Liver (tissue), 9 donors: ENCODE results near the gene CACTIN. TPM values are rescaled to one million over a fixed set of nuclear protein-coding genes. Genes with fewer than 3 reads are reported as not detected.

Experiments used
- DNase-seq: peaks from one replicate; pipeline ENCODE4 v3.0.0-alpha.2; 2017; ENCODE audit warnings: low spot score
- H3K27ac ChIP-seq, 2 donors: one replicate each; pipeline ENCODE4 v1.7.0; 2013; ENCODE audit warnings: inconsistent platforms in 2 of 2, low read length in 2 of 2, control low read depth in 1 of 2, low read depth in 1 of 2, mild to moderate bottlenecking in 1 of 2
- H3K27me3 ChIP-seq, 4 donors: one replicate each; pipeline versions ENCODE4 v1.6.1 to v1.7.0; 2013; ENCODE audit warnings: low read length in 3 of 4, inconsistent platforms in 1 of 4, mild to moderate bottlenecking in 1 of 4, moderate library complexity in 1 of 4; ENCODE audit not compliant: control insufficient read depth in 4 of 4, insufficient read depth in 4 of 4
- H3K36me3 ChIP-seq, 4 donors: one replicate each; pipeline versions ENCODE4 v1.6.1 to v1.7.0; 2013; ENCODE audit warnings: low read length in 3 of 4, mild to moderate bottlenecking in 3 of 4, low read depth in 1 of 4, moderate library complexity in 1 of 4; ENCODE audit not compliant: control insufficient read depth in 4 of 4, insufficient read depth in 3 of 4
- H3K4me1 ChIP-seq, 4 donors: one replicate each; pipeline versions ENCODE4 v1.6.1 to v1.7.0; 2013; ENCODE audit warnings: low read length in 3 of 4, mild to moderate bottlenecking in 3 of 4, moderate library complexity in 1 of 4; ENCODE audit not compliant: control insufficient read depth in 4 of 4, insufficient read depth in 4 of 4
- H3K4me3 ChIP-seq, 3 donors: one replicate each; pipeline versions ENCODE4 v1.6.1 to v1.7.0; 2013; ENCODE audit warnings: low read length in 3 of 3, control low read depth in 1 of 3, low read depth in 1 of 3, mild to moderate bottlenecking in 1 of 3
- H3K9ac ChIP-seq, 2 donors: one replicate each; pipeline ENCODE4 v1.7.0; 2013; ENCODE audit warnings: low read length in 2 of 2, mild to moderate bottlenecking in 2 of 2, moderate library complexity in 2 of 2, control low read depth in 1 of 2, low read depth in 1 of 2
- H3K9me3 ChIP-seq, 4 donors: one replicate each; pipeline versions ENCODE4 v1.6.1 to v1.7.0; 2013; ENCODE audit warnings: low read length in 3 of 4; ENCODE audit not compliant: control insufficient read depth in 4 of 4
- ATF3 ChIP-seq: IDR thresholded peaks from 2 replicates; pipeline ENCODE4 v1.6.1; 2016; ENCODE audit warnings: antibody characterized with exemption
- CTCF ChIP-seq: fragments of 150-350 bp; IDR thresholded peaks from 2 replicates; pipeline ENCODE4 v1.5.1; 2017; ENCODE audit warnings: improper control_type of control experiment, low read depth, low read length; ENCODE audit not compliant: missing input control
- EGR1 ChIP-seq, 2 donors: IDR thresholded peaks; 2 replicates each; pipeline ENCODE4 v1.6.1; 2016 to 2018; ENCODE audit warnings: antibody characterized with exemption in 2 of 2, low read depth in 2 of 2
- FOXA1 ChIP-seq: IDR thresholded peaks from 2 replicates; pipeline ENCODE4 v1.6.1; 2016; ENCODE audit warnings: antibody characterized with exemption
- FOXA2 ChIP-seq: IDR thresholded peaks from 2 replicates; pipeline ENCODE4 v1.6.1; 2016; ENCODE audit warnings: antibody characterized with exemption
- GABPA ChIP-seq, 2 donors: IDR thresholded peaks in 1 of 2; conservative IDR thresholded peaks in 1 of 2; 2 replicates each; pipeline ENCODE4 v1.6.1; 2016; ENCODE audit warnings: antibody characterized with exemption in 2 of 2, mild to moderate bottlenecking in 1 of 2, moderate library complexity in 1 of 2
- HNF4A ChIP-seq, 2 donors: conservative IDR thresholded peaks; 2 replicates each; pipeline ENCODE4 v1.6.1; 2016; ENCODE audit warnings: antibody characterized with exemption in 2 of 2, mild to moderate bottlenecking in 2 of 2
- HNF4G ChIP-seq: IDR thresholded peaks from 2 replicates; pipeline ENCODE4 v1.6.1; 2016; ENCODE audit warnings: antibody characterized with exemption
- JUND ChIP-seq, 2 donors: IDR thresholded peaks; 2 replicates each; pipeline ENCODE4 v1.6.1; 2016; ENCODE audit warnings: antibody characterized with exemption in 2 of 2
- MAX ChIP-seq: IDR thresholded peaks from 2 replicates; pipeline ENCODE4 v1.6.1; 2016; ENCODE audit warnings: antibody characterized with exemption
- RAD21 ChIP-seq, 2 donors: IDR thresholded peaks; 2 replicates each; pipeline ENCODE4 v1.6.1; 2016; ENCODE audit warnings: antibody characterized with exemption in 2 of 2, mild to moderate bottlenecking in 2 of 2
- REST ChIP-seq: IDR thresholded peaks from 2 replicates; pipeline ENCODE4 v1.6.1; 2016; ENCODE audit warnings: antibody characterized with exemption, mild to moderate bottlenecking
- RXRA ChIP-seq, 2 donors: IDR thresholded peaks; 2 replicates each; pipeline ENCODE4 v1.6.1; 2017 to 2018; ENCODE audit warnings: antibody characterized with exemption in 2 of 2, mild to moderate bottlenecking in 1 of 2
- SP1 ChIP-seq: IDR thresholded peaks from 2 replicates; pipeline ENCODE4 v1.6.1; 2018; ENCODE audit warnings: antibody characterized with exemption, mild to moderate bottlenecking
- TAF1 ChIP-seq: conservative IDR thresholded peaks from 2 replicates; pipeline ENCODE4 v1.6.1; 2016; ENCODE audit warnings: antibody characterized with exemption, mild to moderate bottlenecking
- YY1 ChIP-seq: IDR thresholded peaks from 2 replicates; pipeline ENCODE4 v1.6.1; 2016; ENCODE audit warnings: antibody characterized with exemption, mild to moderate bottlenecking
- ZBTB33 ChIP-seq: IDR thresholded peaks from 2 replicates; pipeline ENCODE4 v1.6.1; 2016; ENCODE audit warnings: antibody characterized with exemption
- WGBS: extraction: QIAGEN DNeasy Blood & Tissue Kit; methylation state at CpG from one replicate; pipeline ENCODE4 v1.1.7; 2013; 5-methylcytosine and 5-hydroxymethylcytosine counted together
- polyA plus RNA-seq, 2 donors: library from polyadenylated mRNA; stranded (reverse) in 1 of 2; unstranded in 1 of 2; fragments of 200-250 nt in 1 of 2; fragments of >200 nt in 1 of 2; fragmentation: Nextera tagmentation in 1 of 2; extraction: Ambion mirVana in 1 of 2; gene quantifications; one replicate each; pipeline versions ENCODE4 v1.2.1 to v1.2.3, GENCODE V29; 2013 to 2015
- total RNA-seq, 2 donors: library from RNA; depleted of rRNA; stranded (reverse); fragments of >200 nt; gene quantifications; one replicate each; pipeline ENCODE4 v1.2.3, GENCODE V29; 2014
- donor health status: healthy.
- donor health status: healthy.
- donor health status: healthy.
- donor health status: healthy.
- donor health status: healthy.

CACTIN gene
- total and polyA plus RNA-seq, 4 donors, result 1.9 to 13.2 (median 10.0) TPM

GRCh38 chr19:3656747-3657394 is 30.3 kb upstream of the CACTIN start (continued):
- TF ChIP-seq REST (no peak), RXRA (IDR thresholded peaks at IDR 0.05) (no peak), RAD21 (IDR thresholded peaks at IDR 0.05) (no peak), HNF4G (no peak)

- Histone ChIP-seq H3K27me3 (no peaks in the 10 kb centered on the region), H3K9me3 (no peaks in the 10 kb centered on the region), H3K4me1 (peaks cover 7 to 30% (median 24%) of the 10 kb centered on the region in 4 donors), H3K4me3 (no peak overlapping the region), H3K9ac (no peak overlapping the region), H3K36me3 (peaks cover 0 to 19% (median 8%) of the 10 kb centered on the region in 4 donors), H3K27ac (no peak overlapping the region)
- no peak for TF ChIP-seq GABPA (IDR thresholded peaks at IDR 0.05 in 1 of 2, conservative IDR thresholded peaks at IDR 0.05 in 1 of 2)
- 94% methylated on average over 36 of the region's 36 CpGs for WGBS
- DNase-seq, result no peak
Measured at GRCh38 chr19:3656073-3656746, 29.6 kb upstream of the CACTIN start.

GRCh38 chr19:3655402-3656072 is 28.9 kb upstream of the CACTIN start:
- H3K9ac ChIP-seq, result no peak overlapping the region
- H3K4me1 ChIP-seq, result peaks cover 7 to 30% (median 24%) of the 10 kb centered on the region in 4 donors
- 93% methylated on average over 25 of the region's 25 CpGs for WGBS
- H3K36me3 ChIP-seq, result peaks cover 0 to 19% (median 8%) of the 10 kb centered on the region in 4 donors
- H3K4me3 ChIP-seq, result no peak overlapping the region
- no peak overlapping the region for H3K27ac ChIP-seq
- no peaks in the 10 kb centered on the region for H3K9me3 ChIP-seq
- TF ChIP-seq MAX (no peak), EGR1 (IDR thresholded peaks at IDR 0.05; ENCODE audit: low read depth in 2 of 2) (no peak), ATF3 (no peak), HNF4A (conservative IDR thresholded peaks at IDR 0.05) (no peak), CTCF (no peak), REST (no peak), FOXA2 (no peak), JUND (IDR thresholded peaks at IDR 0.05) (no peak), FOXA1 (no peak), TAF1 (no peak), YY1 (no peak), GABPA (IDR thresholded peaks at IDR 0.05 in 1 of 2, conservative IDR thresholded peaks at IDR 0.05 in 1 of 2) (no peak), SP1 (no peak), ZBTB33 (no peak)
- H3K27me3 ChIP-seq, result no peaks in the 10 kb centered on the region
- no peak for DNase-seq
